NCI-H446 (cell line): ENCODE results near the gene POLR1C.
"Not testable (repeated sequence)": the region's sequence is repeated elsewhere in the genome, so short reads cannot be mapped to it uniquely, and the experiment has no call there.

Source experiments
- DNase-seq, 2 experiments: peaks; one replicate each; lab custom pipeline; 2025; lab: John Stamatoyannopoulos, UW

POLR1C gene

DNA sequence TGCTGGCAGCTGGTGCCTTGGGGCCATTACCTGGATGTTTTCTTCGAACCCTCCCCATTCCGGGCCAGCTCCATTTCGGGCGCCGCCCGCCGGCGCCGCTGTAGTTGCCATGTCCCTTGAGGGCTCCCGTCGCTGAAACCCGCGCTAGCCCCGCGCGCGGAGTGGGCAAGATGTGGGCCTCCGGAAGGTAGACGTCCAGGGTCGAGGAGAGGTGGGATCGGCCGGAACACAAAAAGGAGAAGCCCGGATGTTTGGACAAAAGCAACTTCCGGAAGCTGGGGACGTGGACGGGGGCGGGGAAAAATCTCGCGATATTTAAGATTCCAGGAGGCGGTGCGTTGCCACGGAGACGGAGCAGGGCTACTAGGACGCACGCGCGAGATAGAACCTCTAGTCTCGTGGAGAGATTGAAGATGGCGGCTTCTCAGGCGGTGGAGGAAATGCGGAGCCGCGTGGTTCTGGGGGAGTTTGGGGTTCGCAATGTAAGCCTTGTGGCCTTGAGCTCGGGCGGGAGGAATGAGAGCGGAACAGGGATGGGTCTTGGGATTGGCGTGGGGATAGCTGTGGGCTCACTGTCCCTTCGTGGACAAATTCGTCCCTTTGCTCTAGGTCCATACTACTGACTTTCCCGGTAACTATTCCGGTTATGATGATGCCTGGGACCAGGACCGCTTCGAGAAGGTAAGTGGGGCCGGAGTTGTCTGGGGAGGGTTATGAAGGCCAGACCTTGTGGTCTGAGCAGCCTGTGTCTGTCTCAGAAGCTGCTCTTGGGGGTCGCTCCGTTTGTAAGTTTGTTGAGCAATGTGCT lies at the start of gene POLR1C, which contains the start of gene YIPF3:
Gene POLR1C, plus strand, starts transcription at position 393 of the 808 bp plus-strand sequence. Its CDS starts 21 bp downstream, at position 414.
Gene YIPF3, minus strand, starts transcription at position 230 of the 808 bp plus-strand sequence. Its CDS starts 119 bp downstream, at position 111.
- peak; percentile 97 to 99 for DNase-seq

DNA sequence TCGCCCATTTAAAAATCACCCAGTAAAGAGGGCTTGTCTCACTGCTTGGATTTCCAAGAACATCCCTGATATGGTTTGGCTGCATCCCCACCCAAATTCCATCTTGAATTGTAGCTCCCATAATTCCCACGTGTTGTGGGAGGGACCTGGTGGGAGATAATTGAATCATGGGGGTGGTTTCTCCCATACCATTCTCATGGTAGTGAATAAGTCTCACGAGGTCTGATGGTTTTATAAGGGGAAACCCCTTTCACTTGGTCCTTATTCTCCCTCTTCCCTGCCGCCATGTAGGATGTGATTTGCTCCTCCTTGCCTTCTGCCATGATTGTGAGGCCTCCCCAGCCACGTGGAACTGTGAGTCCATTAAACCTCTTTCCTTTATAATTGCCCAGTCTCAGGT lies 49.6 kb upstream of the POLR1C start:
- not testable (repeated sequence) for DNase-seq

GRCh38 chr6:43467752-43468151 lies 49.1 kb upstream of the POLR1C start:
- DNase-seq = no peak

GRCh38 chr6:43468240-43468639 lies 48.6 kb upstream of the POLR1C start:
- no peak for DNase-seq

DNA sequence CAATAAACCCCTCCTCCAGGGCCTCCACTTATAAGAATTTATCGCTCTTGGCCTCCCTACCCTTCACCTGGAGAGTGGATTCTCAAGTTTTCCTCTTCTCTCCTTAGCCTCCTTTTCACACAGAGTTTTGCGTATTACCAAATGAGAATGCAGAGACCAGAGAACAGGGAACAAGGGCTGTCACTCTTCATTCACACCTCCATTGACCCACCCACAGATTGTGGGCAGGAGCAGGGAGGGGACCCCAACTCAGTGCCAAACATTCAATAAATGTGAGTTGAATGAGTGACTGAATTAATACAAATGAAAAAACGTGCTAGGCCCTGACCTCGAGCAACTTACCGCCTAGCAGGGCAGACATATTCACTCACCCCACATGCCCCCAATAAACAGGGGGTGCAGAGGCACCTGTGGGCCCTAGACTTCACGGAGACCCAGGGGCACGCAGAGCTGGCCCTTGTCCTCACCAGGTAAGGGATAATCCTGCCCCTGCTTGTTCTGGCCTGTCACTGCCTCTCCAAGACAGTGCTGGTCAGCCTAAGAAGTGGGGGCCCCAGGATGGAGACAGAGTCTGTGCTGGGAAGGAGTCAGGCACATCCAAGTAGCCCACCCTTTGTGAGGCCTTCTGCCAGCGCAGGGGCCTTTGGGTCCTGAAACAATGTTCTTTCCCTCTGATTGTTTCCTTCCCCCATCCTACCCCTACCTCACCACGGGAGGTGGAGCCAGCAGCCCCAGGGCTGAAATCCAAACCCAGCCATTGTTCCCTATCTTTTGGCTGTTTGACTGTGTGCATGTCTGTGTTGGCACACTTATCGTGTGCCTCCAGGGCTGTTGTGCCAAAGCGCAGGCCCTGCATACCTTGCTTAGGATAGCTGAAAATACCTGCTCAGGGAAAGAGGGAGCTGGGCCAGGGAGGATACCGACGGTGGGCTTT lies 47.9 kb upstream of the POLR1C start:
- DNase-seq = no peak

DNA sequence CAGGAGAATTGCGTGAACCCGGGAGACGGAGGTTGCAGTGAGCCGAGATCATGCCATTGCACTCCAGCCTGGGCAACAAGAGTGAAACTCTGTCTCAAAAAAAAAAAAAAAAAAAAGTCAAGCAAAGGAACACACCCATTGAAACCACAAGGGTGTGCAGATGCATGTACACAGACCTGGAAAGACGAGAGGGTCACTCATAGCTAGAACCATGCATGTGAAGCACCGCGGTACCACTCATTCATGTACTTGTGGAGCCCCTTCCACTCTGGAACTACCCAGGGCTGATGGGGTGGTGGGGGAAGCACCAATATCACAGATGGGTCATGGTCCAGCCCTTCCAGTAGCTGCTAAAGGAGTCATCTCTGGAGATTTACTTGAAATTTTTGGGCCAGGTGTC lies 46.9 kb upstream of the POLR1C start:
- no peak for DNase-seq

GRCh38 chr6:43471399-43471798 lies 45.5 kb upstream of the POLR1C start:
- DNase-seq = no peak

DNA sequence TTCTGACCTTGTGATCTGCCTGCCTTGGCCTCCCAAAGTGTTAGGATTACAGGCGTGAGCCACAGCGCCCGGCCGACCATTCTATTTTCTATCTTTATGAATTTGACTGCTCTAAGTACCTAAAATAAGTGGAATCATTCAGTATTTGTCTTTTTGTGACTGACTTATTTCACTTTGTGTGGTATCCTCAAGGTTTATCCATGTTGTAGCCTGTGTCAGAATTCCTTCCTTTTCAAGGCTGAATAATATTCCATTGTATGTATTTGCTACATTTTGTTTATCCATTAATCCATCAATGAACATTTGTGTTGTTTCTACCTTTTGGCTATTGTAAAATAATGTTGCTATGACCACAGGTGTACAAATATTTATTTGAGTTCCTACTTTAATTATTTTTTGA lies 44.4 kb upstream of the POLR1C start:
- no peak for DNase-seq

DNA sequence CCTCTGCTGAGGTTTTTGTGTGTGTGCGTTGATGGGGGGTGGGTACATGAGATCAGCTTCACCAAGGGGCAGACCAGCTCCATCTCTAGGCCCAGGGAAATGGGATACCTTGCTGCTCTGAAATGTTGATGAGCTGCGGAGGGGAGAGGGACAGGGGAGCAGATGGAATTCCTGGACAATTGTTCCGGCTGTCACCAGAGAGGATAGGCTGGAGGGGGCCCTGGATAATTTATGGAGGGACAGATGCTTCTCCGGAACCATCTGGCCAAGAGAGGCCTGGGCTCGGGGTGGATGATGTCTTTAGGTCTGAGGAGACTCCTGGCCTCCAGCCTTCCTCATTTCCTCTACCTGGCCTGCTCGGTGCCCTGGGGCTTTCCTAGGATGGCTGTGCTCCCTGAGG lies 41.4 kb upstream of the POLR1C start:
- DNase-seq = peak in 1 of 2 experiments; percentile 17

- DNase-seq = no peak
Observed at GRCh38 chr6:43476746-43477145, 40.1 kb upstream of the POLR1C start.

- DNase-seq = peak; percentile 85 to 93
Observed at GRCh38 chr6:43477235-43478007, 39.5 kb upstream of the POLR1C start, which contains the start of gene TJAP1. Gene TJAP1 (plus strand): TSS chr6:43477570. CDS start chr6:43499002, 21,432 bp downstream.

GRCh38 chr6:43478008-43478372 lies 38.9 kb upstream of the POLR1C start:
- no peak for DNase-seq

GRCh38 chr6:43481075-43481474 lies 35.8 kb upstream of the POLR1C start:
- no peak for DNase-seq

DNA sequence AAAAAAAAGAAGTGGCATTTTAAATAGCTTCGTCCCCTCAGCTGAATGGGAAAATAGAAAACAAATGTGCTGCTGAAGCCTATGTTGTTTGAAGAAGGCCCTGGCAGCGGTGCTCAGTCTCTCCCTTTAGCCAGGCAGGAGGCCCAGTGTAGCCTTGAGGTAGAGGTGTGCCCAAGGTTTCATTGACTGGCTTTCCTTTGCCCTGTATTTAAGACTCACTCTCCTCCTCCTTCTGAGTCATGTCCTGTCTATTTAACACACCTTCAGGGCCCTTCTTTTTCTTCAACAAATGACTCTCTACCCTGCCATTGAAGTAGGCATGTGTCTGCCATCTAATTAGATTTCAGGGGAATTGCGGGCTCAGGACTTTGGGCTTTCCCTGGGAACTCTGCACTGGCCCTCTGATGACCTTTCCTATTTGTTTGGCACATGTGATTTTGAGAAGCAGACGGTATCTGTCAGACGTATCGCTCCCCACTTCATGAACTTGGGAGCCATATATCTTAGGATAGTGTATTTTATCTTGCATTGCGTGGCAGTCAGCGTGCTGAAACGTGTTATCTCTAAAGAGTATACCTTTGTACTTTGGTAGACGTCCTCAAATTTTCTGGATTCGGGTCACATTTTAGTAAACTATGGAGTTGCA lies 35.2 kb upstream of the POLR1C start:
- no peak for DNase-seq

- no peak for DNase-seq
Observed at GRCh38 chr6:43488667-43489276, 28.1 kb upstream of the POLR1C start.

DNA sequence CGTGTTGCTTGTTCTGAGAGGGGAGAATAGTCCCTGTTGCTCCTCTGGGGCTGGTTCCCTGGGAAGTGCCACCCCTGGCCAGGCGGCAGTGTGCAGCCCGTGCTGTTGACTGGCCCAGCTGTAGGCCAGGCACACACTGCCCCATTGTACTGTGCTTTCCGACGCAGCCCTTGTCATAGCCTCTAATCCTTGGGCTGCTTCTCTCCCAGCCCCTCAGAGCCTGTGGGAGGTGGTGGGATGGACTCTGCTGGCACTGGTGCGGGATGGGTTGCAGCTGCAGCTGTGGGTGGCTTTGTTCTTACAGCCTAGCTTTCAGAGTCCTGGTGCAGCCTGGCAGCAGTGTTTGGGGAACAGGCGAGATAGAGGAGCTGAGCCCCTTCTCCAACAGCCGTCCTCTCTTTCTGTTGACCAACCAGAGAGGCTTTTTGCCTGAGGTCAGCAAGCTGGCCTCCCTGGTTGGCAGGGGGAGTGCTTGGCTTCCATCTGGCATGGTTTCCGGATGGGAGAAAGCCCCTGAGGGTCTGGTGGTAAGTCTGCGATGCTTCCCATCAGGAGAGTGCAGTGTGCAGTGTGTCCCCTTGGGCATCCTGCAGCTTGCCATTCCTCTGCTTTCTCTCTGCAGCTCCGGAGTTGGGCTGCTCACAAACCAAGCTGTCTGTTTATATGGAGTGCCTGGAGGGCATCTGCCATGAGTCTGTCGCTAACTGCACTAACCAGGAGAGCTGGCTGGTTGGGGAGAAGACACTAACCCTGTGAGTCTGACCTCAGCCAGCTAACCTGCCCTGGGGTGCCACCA lies 27.4 kb upstream of the POLR1C start:
- no peak for DNase-seq

DNA sequence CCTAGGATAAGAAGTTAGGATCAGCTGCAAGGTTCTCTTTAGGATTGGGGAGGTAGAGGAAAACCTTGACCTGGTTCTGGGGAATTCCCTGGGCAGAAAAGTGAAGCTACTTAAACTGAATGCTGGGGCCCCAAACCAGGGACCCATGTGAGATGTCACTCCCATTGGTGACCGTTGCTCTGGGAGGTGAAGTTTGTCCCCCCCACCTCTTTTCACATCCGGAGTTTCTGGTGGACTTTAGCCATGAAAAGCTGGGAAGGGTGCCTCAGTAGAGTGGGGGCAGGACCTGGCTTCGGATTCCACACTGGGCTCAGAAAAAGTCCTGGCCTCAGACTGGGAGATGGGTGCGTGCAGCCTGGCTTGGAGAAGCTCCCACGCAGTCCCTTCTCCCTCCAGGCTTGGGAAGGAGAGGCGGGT lies 26.4 kb upstream of the POLR1C start:
- no peak for DNase-seq

- peak in 1 of 2 experiments; percentile 76 for DNase-seq
Observed at GRCh38 chr6:43491750-43492661, 24.9 kb upstream of the POLR1C start.

- no peak for DNase-seq
Observed at GRCh38 chr6:43492673-43493072, 24.2 kb upstream of the POLR1C start.
